ENCODE results near the gene KLHL29. TPM values are rescaled to one million over a fixed set of nuclear protein-coding genes. Genes with fewer than 3 reads are reported as not detected.

KLHL29 gene
- total RNA-seq, 1 experiment from 2014 or later = 16.7 TPM

DNA sequence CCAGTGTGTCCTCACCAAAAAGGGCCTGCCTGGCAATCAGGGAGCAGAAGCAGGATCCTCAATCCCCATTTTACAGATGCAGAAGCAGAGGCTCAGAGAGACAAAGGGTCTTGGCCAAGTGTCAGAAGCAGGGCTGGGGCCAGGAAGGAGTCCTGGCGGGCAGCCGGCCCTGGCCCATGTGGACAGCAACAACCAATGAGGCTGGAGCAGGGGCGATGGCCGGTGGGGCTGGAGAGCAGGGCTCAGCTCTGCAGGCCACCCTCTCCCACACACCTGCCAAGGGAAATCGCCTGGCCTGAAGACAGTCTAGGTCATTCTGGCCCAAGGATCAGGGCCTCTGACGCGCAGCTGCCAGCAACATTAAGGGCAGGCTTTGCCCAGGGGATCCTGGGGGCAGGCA is 298.0 kb downstream of the KLHL29 start:
- DNase-seq (ENCODE audit: low read depth, low spot score) (no peak), ATAC-seq (no peak)
- Histone ChIP-seq H3K4me1 (ENCODE audit: control insufficient read depth in 1 of 2, insufficient read depth in 2 of 2, low read length in 2 of 2) (no peaks in the 10 kb centered on the region), H3K9me2 (ENCODE audit: insufficient read depth) (no peaks in the 10 kb centered on the region), H3K4me2 (ENCODE audit: low read length) (no peak overlapping the region), H3K79me2 (ENCODE audit: insufficient read depth, low read length) (no peaks in the 10 kb centered on the region), H3K36me3 (ENCODE audit: control insufficient read depth in 1 of 2, insufficient read depth in 2 of 2, low read length in 2 of 2) (no peaks in the 10 kb centered on the region), H3K4me3 (replicated peaks in 1 of 2; ENCODE audit: low read depth in 1 of 2, low read length in 2 of 2) (no peak overlapping the region), H3K9ac (ENCODE audit: low read length) (no peak overlapping the region), H2AFZ (ENCODE audit: low read depth, low read length, poor library complexity, severe bottlenecking) (no peak overlapping the region), H4K20me1 (ENCODE audit: insufficient read depth) (no peaks in the 10 kb centered on the region), H3K27ac (ENCODE audit: low read depth, low read length) (no peak overlapping the region), H3K27me3 (ENCODE audit: insufficient read depth, low read length) (no peaks in the 10 kb centered on the region), H3K9me3 (ENCODE audit: control insufficient read depth in 1 of 2, insufficient read depth in 1 of 2, low read depth in 1 of 2, low read length in 2 of 2) (no peaks in the 10 kb centered on the region)
- BruUV-seq (replicated peaks) = no TSS peak
- ChIA-PET CTCF (no interaction called here), RAD21 (ENCODE audit: low non-redundant PET in 1 of 2, low total read pairs in 2 of 2, uncharacterized antibody in 2 of 2, unreplicated experiment in 2 of 2) (no interaction called here), POLR2A (no interaction called here)
- intact Hi-C loops (cut with micrococcal nuclease) = no loop called here
- no peak for TF ChIP-seq YY1 (IDR thresholded peaks at IDR 0.05; ENCODE audit: extremely low read depth, insufficient replicate concordance, low read depth, low read length)
- TF ChIP-seq FOSL1 (IDR thresholded peaks at IDR 0.05; ENCODE audit: low read depth) = no peak
- no peak for TF ChIP-seq ZNF274 (IDR thresholded peaks at IDR 0.05; ENCODE audit: low read depth, low read length)
- TF ChIP-seq TCF7L2 (IDR thresholded peaks at IDR 0.05; ENCODE audit: borderline replicate concordance, extremely low read depth, insufficient read depth, insufficient read length) = no peak
- TF ChIP-seq POLR2AphosphoS5 (IDR thresholded peaks at IDR 0.05; ENCODE audit: low read depth, low read length) = no peak
- TF ChIP-seq MAX (IDR thresholded peaks at IDR 0.05) = no peak
- TF ChIP-seq SP1 (IDR thresholded peaks at IDR 0.05; ENCODE audit: low read depth) = no peak
- no peak for TF ChIP-seq EZH2 (IDR thresholded peaks at IDR 0.05)
- TF ChIP-seq RAD21 (IDR thresholded peaks at IDR 0.05; ENCODE audit: low read depth) = no peak
- TF ChIP-seq, protein P1, sequence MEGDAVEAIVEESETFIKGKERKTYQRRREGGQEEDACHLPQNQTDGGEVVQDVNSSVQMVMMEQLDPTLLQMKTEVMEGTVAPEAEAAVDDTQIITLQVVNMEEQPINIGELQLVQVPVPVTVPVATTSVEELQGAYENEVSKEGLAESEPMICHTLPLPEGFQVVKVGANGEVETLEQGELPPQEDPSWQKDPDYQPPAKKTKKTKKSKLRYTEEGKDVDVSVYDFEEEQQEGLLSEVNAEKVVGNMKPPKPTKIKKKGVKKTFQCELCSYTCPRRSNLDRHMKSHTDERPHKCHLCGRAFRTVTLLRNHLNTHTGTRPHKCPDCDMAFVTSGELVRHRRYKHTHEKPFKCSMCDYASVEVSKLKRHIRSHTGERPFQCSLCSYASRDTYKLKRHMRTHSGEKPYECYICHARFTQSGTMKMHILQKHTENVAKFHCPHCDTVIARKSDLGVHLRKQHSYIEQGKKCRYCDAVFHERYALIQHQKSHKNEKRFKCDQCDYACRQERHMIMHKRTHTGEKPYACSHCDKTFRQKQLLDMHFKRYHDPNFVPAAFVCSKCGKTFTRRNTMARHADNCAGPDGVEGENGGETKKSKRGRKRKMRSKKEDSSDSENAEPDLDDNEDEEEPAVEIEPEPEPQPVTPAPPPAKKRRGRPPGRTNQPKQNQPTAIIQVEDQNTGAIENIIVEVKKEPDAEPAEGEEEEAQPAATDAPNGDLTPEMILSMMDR (IDR thresholded peaks at IDR 0.05 in 2 of 3, conservative IDR thresholded peaks at IDR 0.05 in 1 of 3; ENCODE audit: borderline replicate concordance in 1 of 3, insufficient read depth in 1 of 3, low read depth in 2 of 3, low read length in 2 of 3) = no peak
- TF ChIP-seq ELF1 (IDR thresholded peaks at IDR 0.05; ENCODE audit: borderline replicate concordance, low read depth) = no peak
- TF ChIP-seq, protein P2, sequence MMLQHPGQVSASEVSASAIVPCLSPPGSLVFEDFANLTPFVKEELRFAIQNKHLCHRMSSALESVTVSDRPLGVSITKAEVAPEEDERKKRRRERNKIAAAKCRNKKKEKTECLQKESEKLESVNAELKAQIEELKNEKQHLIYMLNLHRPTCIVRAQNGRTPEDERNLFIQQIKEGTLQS (IDR thresholded peaks at IDR 0.05) = no peak
